Endothelial cell of umbilical vein (primary cell): ENCODE data around the gene CACHD1.

Source experiments
- CTCF ChIP-seq, 2 donors: IDR thresholded peaks; 1 replicate in 1 of 2; 2 replicates in 1 of 2; pipeline ENCODE4 v1.5.1; 2011; ENCODE audit warnings: low read length in 2 of 2, mild to moderate bottlenecking in 2 of 2, moderate library complexity in 2 of 2, control low read depth in 1 of 2, inconsistent platforms in 1 of 2, low read depth in 1 of 2; ENCODE audit not compliant: insufficient read depth in 1 of 2; ENCODE audit errors: extremely low read depth in 1 of 2
- EZH2 ChIP-seq: IDR thresholded peaks from 2 replicates; pipeline ENCODE4 v1.6.1; 2012; ENCODE audit warnings: borderline replicate concordance, low read depth, mild to moderate bottlenecking, moderate library complexity, low read length, inconsistent platforms; ENCODE audit not compliant: severe bottlenecking
- FOS ChIP-seq: IDR thresholded peaks from 2 replicates; pipeline ENCODE4 v1.6.1; 2011; ENCODE audit warnings: mild to moderate bottlenecking, low read length, moderate library complexity, borderline replicate concordance; ENCODE audit not compliant: insufficient read depth
- POLR2A ChIP-seq: IDR thresholded peaks from 2 replicates; pipeline ENCODE4 v1.6.1; 2012; ENCODE audit warnings: low read depth, mild to moderate bottlenecking, control low read depth, low read length

GRCh38 chr1:64502083-64502482 is 32.2 kb downstream of the CACHD1 start:
- TF ChIP-seq EZH2: no peak
- no peak for TF ChIP-seq FOS
- TF ChIP-seq POLR2A: no peak
- no peak for TF ChIP-seq CTCF (IDR thresholded peaks at IDR 0.05; ENCODE audit: extremely low read depth in 1 of 2, insufficient read depth in 1 of 2, low read depth in 1 of 2, low read length in 2 of 2)
